CD14-positive monocyte (primary cell): ENCODE measurements around the gene PIK3C3. TPM values are rescaled to one million over a fixed set of nuclear protein-coding genes. Genes with fewer than 3 reads are reported as not detected.

Source experiments
- DNase-seq, 3 donors: peaks; one replicate each; pipeline ENCODE4 v3.0.0-alpha.2; 2011 to 2022
- H2AFZ ChIP-seq: 2 replicates; pipeline ENCODE4 v1.6.0; 2012; ENCODE audit warnings: mild to moderate bottlenecking, low read depth, low read length, inconsistent platforms; ENCODE audit not compliant: insufficient read depth, poor library complexity, severe bottlenecking
- H3K27ac ChIP-seq, 2 donors: 1 replicate in 1 of 2; 2 replicates in 1 of 2; pipeline ENCODE4 v1.5.1; 2012 to 2013; ENCODE audit warnings: low read length in 2 of 2, control low read depth in 1 of 2, inconsistent platforms in 1 of 2, low read depth in 1 of 2, mild to moderate bottlenecking in 1 of 2
- H3K27me3 ChIP-seq, 2 donors: one replicate each; pipeline versions ENCODE4 v1.6.0 to v1.6.1; 2011 to 2013; ENCODE audit warnings: low read length in 2 of 2; ENCODE audit not compliant: control insufficient read depth in 2 of 2, insufficient read depth in 2 of 2
- H3K36me3 ChIP-seq, 2 donors: replicated peaks in 1 of 2; 1 replicate in 1 of 2; 2 replicates in 1 of 2; pipeline versions ENCODE4 v1.5.1 to v1.6.1; 2012 to 2013; ENCODE audit warnings: low read length in 2 of 2, control low read depth in 1 of 2, inconsistent platforms in 1 of 2, mild to moderate bottlenecking in 1 of 2; ENCODE audit not compliant: insufficient read depth in 2 of 2, control insufficient read depth in 1 of 2
- H3K4me1 ChIP-seq, 2 donors: 1 replicate in 1 of 2; 2 replicates in 1 of 2; pipeline versions ENCODE4 v1.5.1 to v1.6.1; 2012 to 2013; ENCODE audit warnings: low read length in 2 of 2, control low read depth in 1 of 2, inconsistent platforms in 1 of 2, mild to moderate bottlenecking in 1 of 2, moderate library complexity in 1 of 2; ENCODE audit not compliant: insufficient read depth in 2 of 2, control insufficient read depth in 1 of 2
- H3K4me2 ChIP-seq: replicated peaks from 2 replicates; pipeline ENCODE3; 2012; ENCODE audit warnings: low read length, moderate library complexity, mild to moderate bottlenecking; ENCODE audit not compliant: poor library complexity, severe bottlenecking; ENCODE audit errors: extremely low read depth
- H3K4me3 ChIP-seq, 3 experiments: fragments of 200-600 bp in 1 of 3; sonication (generic) in 1 of 3; replicated peaks in 1 of 3; 1 replicate in 2 of 3; 2 replicates in 1 of 3; pipeline ENCODE4 v1.5.1; 2011 to 2013; ENCODE audit warnings: low read length in 3 of 3, mild to moderate bottlenecking in 3 of 3, control low read depth in 2 of 3, low read depth in 2 of 3, inconsistent platforms in 1 of 3, moderate library complexity in 1 of 3
- H3K79me2 ChIP-seq: 2 replicates; pipeline ENCODE4 v1.6.0; 2012; ENCODE audit warnings: mild to moderate bottlenecking, control low read depth, inconsistent platforms, low read length, moderate library complexity; ENCODE audit not compliant: insufficient read depth
- H3K9ac ChIP-seq: 2 replicates; pipeline ENCODE4 v1.6.0; 2017; ENCODE audit warnings: low read length, mild to moderate bottlenecking; ENCODE audit not compliant: insufficient read depth, poor library complexity, severe bottlenecking
- H3K9me3 ChIP-seq, 2 donors: replicated peaks in 1 of 2; 1 replicate in 1 of 2; 2 replicates in 1 of 2; pipeline versions ENCODE4 v1.5.1 to v1.6.1; 2012 to 2013; ENCODE audit warnings: low read length in 2 of 2, control low read depth in 1 of 2; ENCODE audit not compliant: control insufficient read depth in 1 of 2, insufficient read depth in 1 of 2
- H4K20me1 ChIP-seq: 2 replicates; pipeline ENCODE4 v1.6.0; 2012; ENCODE audit warnings: mild to moderate bottlenecking, low read length, control low read depth, moderate library complexity; ENCODE audit not compliant: insufficient read depth
- H3K27ac Mint-ChIP-seq, 7 donors: one replicate each; pipeline ENCODE4 v1.8.0; 2020; ENCODE audit warnings: mild to moderate bottlenecking in 7 of 7, mixed read lengths in 7 of 7, moderate library complexity in 6 of 7, inconsistent platforms in 2 of 7
- H3K27me3 Mint-ChIP-seq, 3 donors: one replicate each; pipeline ENCODE4 v1.8.0; 2021 to 2022; ENCODE audit warnings: low read depth in 3 of 3, mild to moderate bottlenecking in 3 of 3, mixed read lengths in 3 of 3, moderate library complexity in 3 of 3, inconsistent platforms in 1 of 3
- H3K36me3 Mint-ChIP-seq, 2 donors: one replicate each; pipeline ENCODE4 v1.8.0; 2020; ENCODE audit warnings: mixed read lengths in 2 of 2, inconsistent platforms in 1 of 2, mild to moderate bottlenecking in 1 of 2
- H3K4me1 Mint-ChIP-seq: one replicate; pipeline ENCODE4 v1.8.0; 2020; ENCODE audit warnings: mild to moderate bottlenecking, mixed read lengths
- H3K4me3 Mint-ChIP-seq, 2 donors: one replicate each; pipeline ENCODE4 v1.8.0; 2020; ENCODE audit warnings: mild to moderate bottlenecking in 2 of 2, mixed read lengths in 2 of 2, moderate library complexity in 1 of 2
- H3K9me3 Mint-ChIP-seq, 7 donors: one replicate each; pipeline ENCODE4 v1.8.0; 2020 to 2022; ENCODE audit warnings: mixed read lengths in 7 of 7, mild to moderate bottlenecking in 6 of 7, moderate library complexity in 6 of 7, inconsistent platforms in 2 of 7
- intact Hi-C, 2 donors: fragments of 100-400 bp; cut with micrococcal nuclease; formaldehyde crosslinking; loops; one replicate each; pipeline versions ENCODE4 v1.15.0 to v1.15.1; 2023
- polyA plus RNA-seq, 3 donors: library from polyadenylated mRNA; depleted of rRNA in 1 of 3; unstranded in 2 of 3; stranded (reverse) in 1 of 3; fragments of 300-500 nt in 2 of 3; fragments of >200 nt in 1 of 3; fragmentation: Illumina TruSeq in 2 of 3; gene quantifications; 1 replicate in 2 of 3; 2 replicates in 1 of 3; pipeline ENCODE4 v1.2.3, GENCODE V29; 2012 to 2021
- TF ChIP-seq, protein P1 (sequence below): fragments of 200-600 bp; IDR thresholded peaks from one replicate; pipeline ENCODE4 v1.8.0; 2022; ENCODE audit warnings: antibody characterized with exemption, mild to moderate bottlenecking

PIK3C3 gene
- polyA plus RNA-seq, 3 donors = 16.5 to 29.1 (median 25.9) TPM

DNA sequence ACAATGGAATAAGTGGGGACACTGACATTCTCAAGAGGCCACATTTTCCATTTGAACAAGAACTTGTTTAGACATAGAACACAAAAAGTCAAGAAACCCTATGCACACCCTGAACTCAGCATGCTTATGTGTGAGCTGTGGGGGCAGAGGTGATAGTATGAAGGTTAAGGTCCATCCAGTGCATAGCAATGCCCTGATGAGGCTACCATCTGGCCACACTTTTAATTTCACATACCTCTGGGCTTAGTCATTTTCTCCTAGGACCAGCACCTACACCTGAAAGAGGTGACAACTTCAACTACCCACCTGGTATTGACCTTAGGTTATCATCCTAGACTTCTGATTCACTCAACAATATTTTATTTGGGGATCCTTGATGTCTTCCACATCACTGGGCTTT is 139.8 kb downstream of the PIK3C3 start:
- DNase-seq = no peak
- intact Hi-C loops = no loop called here
- H3K9ac ChIP-seq = no peak overlapping the region
- no peaks in the 10 kb centered on the region for H3K4me1 ChIP-seq
- Mint-ChIP-seq H3K4me3 (no peak overlapping the region), H3K9me3 (no peaks in the 10 kb centered on the region), H3K27ac (no peak overlapping the region), H3K4me1 (no peaks in the 10 kb centered on the region), H3K36me3 (no peaks in the 10 kb centered on the region), H3K27me3 (peaks cover 0 to 4% (median 0%) of the 10 kb centered on the region in 3 donors)
- no peak overlapping the region for H3K4me2 ChIP-seq
- no peak overlapping the region for H3K4me3 ChIP-seq
- TF ChIP-seq, protein P1, sequence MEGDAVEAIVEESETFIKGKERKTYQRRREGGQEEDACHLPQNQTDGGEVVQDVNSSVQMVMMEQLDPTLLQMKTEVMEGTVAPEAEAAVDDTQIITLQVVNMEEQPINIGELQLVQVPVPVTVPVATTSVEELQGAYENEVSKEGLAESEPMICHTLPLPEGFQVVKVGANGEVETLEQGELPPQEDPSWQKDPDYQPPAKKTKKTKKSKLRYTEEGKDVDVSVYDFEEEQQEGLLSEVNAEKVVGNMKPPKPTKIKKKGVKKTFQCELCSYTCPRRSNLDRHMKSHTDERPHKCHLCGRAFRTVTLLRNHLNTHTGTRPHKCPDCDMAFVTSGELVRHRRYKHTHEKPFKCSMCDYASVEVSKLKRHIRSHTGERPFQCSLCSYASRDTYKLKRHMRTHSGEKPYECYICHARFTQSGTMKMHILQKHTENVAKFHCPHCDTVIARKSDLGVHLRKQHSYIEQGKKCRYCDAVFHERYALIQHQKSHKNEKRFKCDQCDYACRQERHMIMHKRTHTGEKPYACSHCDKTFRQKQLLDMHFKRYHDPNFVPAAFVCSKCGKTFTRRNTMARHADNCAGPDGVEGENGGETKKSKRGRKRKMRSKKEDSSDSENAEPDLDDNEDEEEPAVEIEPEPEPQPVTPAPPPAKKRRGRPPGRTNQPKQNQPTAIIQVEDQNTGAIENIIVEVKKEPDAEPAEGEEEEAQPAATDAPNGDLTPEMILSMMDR = no peak
- no peaks in the 10 kb centered on the region for H3K36me3 ChIP-seq
- H4K20me1 ChIP-seq = no peaks in the 10 kb centered on the region
- no peak overlapping the region for H3K27ac ChIP-seq
- no peaks in the 10 kb centered on the region for H3K9me3 ChIP-seq
- H3K27me3 ChIP-seq = no peaks in the 10 kb centered on the region
- no peak overlapping the region for H2AFZ ChIP-seq
- no peaks in the 10 kb centered on the region for H3K79me2 ChIP-seq

DNA sequence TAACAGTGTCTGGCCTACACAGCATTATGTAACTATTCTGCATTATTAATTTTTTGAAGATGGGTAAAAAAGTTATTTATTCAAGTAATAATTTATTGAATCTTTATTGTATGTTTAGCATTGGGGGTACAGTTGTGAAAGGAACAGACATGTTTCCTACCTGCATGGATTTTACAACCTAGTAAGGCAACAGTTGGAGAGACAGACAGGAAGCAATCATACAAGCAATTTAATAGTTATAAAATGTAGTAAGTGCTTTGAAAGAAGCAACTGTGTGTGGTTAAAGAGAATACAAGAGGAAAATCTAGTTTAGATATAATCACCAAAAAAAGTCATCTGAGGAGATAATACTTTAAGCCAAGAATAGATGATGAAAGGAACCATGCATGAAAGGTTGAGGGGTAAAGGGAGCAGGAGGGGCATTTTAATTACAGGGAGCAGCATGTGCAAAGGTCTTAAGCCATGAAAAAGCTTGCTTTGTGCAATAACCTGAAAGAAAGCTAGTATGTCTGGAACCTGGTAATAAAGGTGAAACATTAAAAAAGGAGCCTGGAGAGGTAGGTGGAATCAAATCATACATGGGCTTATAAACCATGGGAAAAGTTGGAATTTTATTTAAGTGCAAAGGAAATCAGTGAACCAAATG is 140.8 kb downstream of the PIK3C3 start:
- no peak overlapping the region for H3K4me3 ChIP-seq
- TF ChIP-seq, protein P1 = no peak
- no peak for DNase-seq
- intact Hi-C loops = no loop called here
- no peaks in the 10 kb centered on the region for H4K20me1 ChIP-seq
- H3K27me3 ChIP-seq = no peaks in the 10 kb centered on the region
- no peaks in the 10 kb centered on the region for H3K4me1 ChIP-seq
- no peak overlapping the region for H3K27ac Mint-ChIP-seq
- no peak overlapping the region for H2AFZ ChIP-seq
- H3K36me3 ChIP-seq = no peaks in the 10 kb centered on the region
- no peak overlapping the region for H3K9ac ChIP-seq
- H3K4me1 Mint-ChIP-seq = no peaks in the 10 kb centered on the region
- H3K4me3 Mint-ChIP-seq = no peak overlapping the region
- H3K9me3 Mint-ChIP-seq = no peaks in the 10 kb centered on the region
- H3K27me3 Mint-ChIP-seq = peaks cover 0 to 4% (median 0%) of the 10 kb centered on the region in 3 donors
- H3K36me3 Mint-ChIP-seq = no peaks in the 10 kb centered on the region
- no peak overlapping the region for H3K4me2 ChIP-seq
- H3K9me3 ChIP-seq = no peaks in the 10 kb centered on the region
- no peak overlapping the region for H3K27ac ChIP-seq
- no peaks in the 10 kb centered on the region for H3K79me2 ChIP-seq
